Breast epithelium (tissue), 4 donors: ENCODE results near the gene CASQ2. TPM values are rescaled to one million over a fixed set of nuclear protein-coding genes. Genes with fewer than 3 reads are reported as not detected.

Source experiments
- DNase-seq, 2 donors: peaks; one replicate each; pipeline ENCODE4 v3.0.0-alpha.2; 2019; ENCODE audit warnings: low spot score in 2 of 2
- H3K27ac ChIP-seq, 2 donors: fragments of 200-600 bp; sonication (generic) in 1 of 2; one replicate each; pipeline ENCODE4 v1.5.1; 2016 to 2019; ENCODE audit warnings: mild to moderate bottlenecking in 1 of 2
- H3K27me3 ChIP-seq, 2 donors: fragments of 200-600 bp; sonication (generic) in 1 of 2; one replicate each; pipeline versions ENCODE4 v1.5.1 to v1.6.0; 2017 to 2019; ENCODE audit warnings: control low read depth in 1 of 2, mild to moderate bottlenecking in 1 of 2
- H3K36me3 ChIP-seq: fragments of 200-600 bp; one replicate; pipeline ENCODE4 v1.5.1; 2019
- H3K4me1 ChIP-seq, 2 donors: fragments of 200-600 bp; sonication (generic); one replicate each; pipeline ENCODE4 v1.5.1; 2016 to 2019; ENCODE audit warnings: control low read depth in 1 of 2
- H3K4me3 ChIP-seq, 3 donors: fragments of 200-600 bp; sonication (generic); 1 replicate in 2 of 3; 2 replicates in 1 of 3; pipeline ENCODE4 v1.5.1; 2016 to 2019; ENCODE audit warnings: mild to moderate bottlenecking in 3 of 3, moderate library complexity in 2 of 3
- H3K9me3 ChIP-seq, 2 donors: fragments of 200-600 bp; sonication (generic) in 1 of 2; one replicate each; pipeline ENCODE4 v1.5.1; 2016 to 2019; ENCODE audit warnings: control low read depth in 1 of 2
- CTCF ChIP-seq, 3 donors: fragments of 450-650 bp; IDR thresholded peaks; one replicate each; pipeline ENCODE4 v1.5.1; 2016 to 2017; ENCODE audit warnings: antibody characterized with exemption in 3 of 3, mild to moderate bottlenecking in 3 of 3, moderate library complexity in 3 of 3
- POLR2A ChIP-seq: fragments of 450-650 bp; IDR thresholded peaks from one replicate; pipeline ENCODE4 v1.6.1; 2016; ENCODE audit warnings: antibody characterized with exemption, mild to moderate bottlenecking, moderate library complexity
- POLR2AphosphoS5 ChIP-seq, 3 donors: sonication (generic); formaldehyde crosslinking; IDR thresholded peaks; one replicate each; pipeline ENCODE4 v1.6.1; 2017; ENCODE audit warnings: antibody characterized with exemption in 3 of 3
- intact Hi-C: fragments of 100-400 bp; cut with DNase I; formaldehyde crosslinking; loops from one replicate; pipeline ENCODE4 v1.15.1; 2023; ENCODE audit warnings: low total_unique reads
- total RNA-seq, 3 donors: library from RNA; depleted of rRNA; stranded (reverse); fragments of >200 nt; gene quantifications; one replicate each; pipeline ENCODE4 v1.1.0, GENCODE V29; 2016

Gene CASQ2
- total RNA-seq, 3 donors from 2014 or later = 2.1 to 3.3 (median 2.6) TPM

DNA sequence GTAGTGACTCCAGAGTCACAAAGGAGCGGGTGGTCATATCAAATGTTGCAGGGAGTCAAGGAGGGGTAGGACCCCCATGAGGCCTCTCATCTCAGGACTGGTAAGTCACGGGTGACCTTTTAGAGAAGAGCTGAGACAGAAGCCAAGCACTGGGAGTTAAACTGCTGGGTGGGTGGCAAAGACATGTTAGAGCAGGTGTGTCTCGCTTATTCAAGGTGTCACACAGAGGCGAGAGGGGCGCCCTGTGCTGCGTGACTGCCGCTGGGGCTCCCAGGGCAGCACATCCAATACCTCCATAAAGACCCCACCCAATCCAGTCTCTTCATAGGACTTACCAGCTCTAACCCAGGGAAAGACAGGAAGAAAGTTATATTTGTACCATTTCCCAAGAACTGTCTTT, 15.2 kb downstream of the CASQ2 start:
- DNase-seq = no peak
- Histone ChIP-seq H3K4me3 (no peak overlapping the region), H3K36me3 (no peaks in the 10 kb centered on the region), H3K27me3 (no peaks in the 10 kb centered on the region), H3K4me1 (no peaks in the 10 kb centered on the region), H3K9me3 (no peaks in the 10 kb centered on the region), H3K27ac (no peak overlapping the region)
- intact Hi-C loops = no loop called here
- no peak for TF ChIP-seq CTCF (IDR thresholded peaks at IDR 0.05)
- no peak for TF ChIP-seq POLR2AphosphoS5 (IDR thresholded peaks at IDR 0.05)
- no peak for TF ChIP-seq POLR2A

DNA sequence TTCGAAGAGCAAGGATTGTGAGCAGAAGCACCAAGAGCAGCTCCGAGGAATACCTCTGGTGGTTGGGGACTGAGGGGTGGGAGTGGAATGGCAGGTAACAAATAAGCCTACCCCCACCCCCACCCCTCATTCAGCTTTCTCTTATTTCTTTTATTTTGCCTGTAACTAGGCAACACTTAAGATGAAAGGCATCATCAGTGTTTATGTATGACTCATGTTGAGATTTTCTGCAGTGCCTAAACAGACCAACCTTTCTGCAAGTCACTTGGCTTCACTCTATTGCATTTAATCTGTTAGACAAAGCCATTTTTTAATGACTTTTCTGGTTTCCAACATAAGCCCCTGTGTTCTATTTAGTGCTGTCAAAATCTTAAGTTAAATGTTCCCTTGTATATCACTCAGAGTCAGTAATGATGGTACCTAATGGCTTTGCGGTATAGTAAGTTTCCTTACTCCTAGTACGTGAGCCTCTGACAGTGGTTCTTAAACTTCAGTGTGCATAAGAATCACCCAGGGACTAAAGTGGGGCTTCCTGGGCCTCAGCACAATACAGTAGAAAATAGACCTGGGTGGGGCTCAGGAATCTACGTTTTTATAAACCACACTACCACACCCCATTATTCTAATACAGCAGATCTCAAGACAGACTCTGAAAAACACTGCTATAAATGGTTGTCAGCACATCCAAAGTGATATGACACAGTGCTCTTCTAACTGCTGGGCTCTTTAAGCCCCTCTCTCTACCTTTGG, 19.9 kb downstream of the CASQ2 start:
- H3K27me3 ChIP-seq = no peaks in the 10 kb centered on the region
- no peak overlapping the region for H3K27ac ChIP-seq
- TF ChIP-seq CTCF (IDR thresholded peaks at IDR 0.05) (no peak), POLR2A (no peak), POLR2AphosphoS5 (IDR thresholded peaks at IDR 0.05) (no peak)
- intact Hi-C loops = no loop called here
- no peak for DNase-seq
- no peaks in the 10 kb centered on the region for H3K4me1 ChIP-seq
- H3K36me3 ChIP-seq = no peaks in the 10 kb centered on the region
- H3K4me3 ChIP-seq = no peak overlapping the region
- H3K9me3 ChIP-seq = no peaks in the 10 kb centered on the region

DNA sequence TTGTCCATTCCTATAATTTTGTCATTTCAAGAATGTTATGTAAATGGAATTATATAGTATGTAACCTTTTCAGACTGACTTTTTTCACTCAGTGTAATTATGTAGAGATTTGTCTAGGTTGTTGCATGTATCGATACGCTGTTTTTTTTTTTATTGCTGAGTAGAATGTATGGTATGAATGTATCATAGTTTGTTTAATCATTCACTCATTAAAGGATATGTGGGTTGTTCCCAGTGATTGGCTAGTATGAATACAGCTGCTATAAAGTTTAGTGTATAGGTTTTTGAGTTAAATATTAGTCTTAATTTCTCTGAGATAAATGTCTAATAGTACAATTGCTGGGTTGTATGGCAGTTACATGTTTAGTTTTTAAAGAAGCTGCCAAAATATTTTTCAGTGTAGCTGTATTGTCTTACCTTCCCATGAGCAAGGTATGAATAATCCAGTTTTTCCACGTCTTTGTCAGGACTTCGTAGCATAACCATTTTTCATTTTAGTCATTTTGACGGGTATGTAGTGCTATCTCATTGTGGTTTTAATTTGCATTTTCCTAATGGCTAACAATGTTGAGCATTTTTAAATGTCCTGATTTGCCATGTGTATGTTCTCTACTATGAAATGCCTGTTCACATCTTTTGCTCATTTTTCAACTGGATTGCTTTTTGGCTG, 22.4 kb downstream of the CASQ2 start:
- Histone ChIP-seq H3K4me1 (no peaks in the 10 kb centered on the region), H3K4me3 (no peak overlapping the region), H3K27me3 (no peaks in the 10 kb centered on the region), H3K27ac (no peak overlapping the region), H3K9me3 (no peaks in the 10 kb centered on the region), H3K36me3 (no peaks in the 10 kb centered on the region)
- intact Hi-C loops = no loop called here
- TF ChIP-seq POLR2A = no peak
- TF ChIP-seq POLR2AphosphoS5 (IDR thresholded peaks at IDR 0.05) = no peak
- no peak for TF ChIP-seq CTCF (IDR thresholded peaks at IDR 0.05)
- no peak for DNase-seq

- TF ChIP-seq CTCF (IDR thresholded peaks at IDR 0.05) = no peak
- TF ChIP-seq POLR2A = no peak
- no peak for TF ChIP-seq POLR2AphosphoS5 (IDR thresholded peaks at IDR 0.05)
- Histone ChIP-seq H3K4me1 (no peaks in the 10 kb centered on the region), H3K9me3 (no peaks in the 10 kb centered on the region), H3K27me3 (no peaks in the 10 kb centered on the region), H3K4me3 (no peak overlapping the region), H3K36me3 (no peaks in the 10 kb centered on the region), H3K27ac (no peak overlapping the region)
- intact Hi-C loops = no loop called here
- no peak for DNase-seq
These were observed 23.8 kb downstream of the CASQ2 start for GRCh38 chr1:115744646-115745275.

GRCh38 chr1:115740811-115741210, 27.7 kb downstream of the CASQ2 start:
- no peaks in the 10 kb centered on the region for H3K27me3 ChIP-seq
- H3K36me3 ChIP-seq = no peaks in the 10 kb centered on the region
- H3K4me3 ChIP-seq = no peak overlapping the region
- TF ChIP-seq CTCF (IDR thresholded peaks at IDR 0.05) = no peak
- no peak for TF ChIP-seq POLR2AphosphoS5 (IDR thresholded peaks at IDR 0.05)
- no peak for TF ChIP-seq POLR2A
- no peak overlapping the region for H3K27ac ChIP-seq
- no peaks in the 10 kb centered on the region for H3K4me1 ChIP-seq
- DNase-seq = no peak
- H3K9me3 ChIP-seq = no peaks in the 10 kb centered on the region
- intact Hi-C loops = no loop called here
